ENCODE results near the gene TBC1D4. TPM values are rescaled to one million over a fixed set of nuclear protein-coding genes. Genes with fewer than 3 reads are reported as not detected.
A peak's percentile ranks its signal among the peaks of the same experiment; 100 is the strongest.

The TBC1D4 gene
- total RNA-seq, 2 experiments from 2014 or later: 37.4 to 42.0 TPM

GRCh38 chr13:75303263-75303662 lies 178.7 kb downstream of the TBC1D4 start:
- POLR2A ChIA-PET: interaction anchor here (0.6 to 1.0 kb wide), 3 partner anchors 10 to 1688 kb away, joined by 3 to 4 read pairs (median 4); partner anchors contain the start of gene CLN5
- Mint-ChIP-seq H3K4me3 (no peak overlapping the region), H3K36me3 (ENCODE audit: low read depth) (peaks cover 88% of the 10 kb centered on the region)

GRCh38 chr13:75302071-75302698 lies 179.8 kb downstream of the TBC1D4 start:
- intact Hi-C loops (cut with DNase I, micrococcal nuclease): no loop called here
- Histone ChIP-seq H3K27ac (ENCODE audit: low read depth in 1 of 2, low read length in 2 of 2) (no peak overlapping the region), H3K9me3 (ENCODE audit: control insufficient read depth in 1 of 2, insufficient read depth in 1 of 2, low read length in 2 of 2) (no peaks in the 10 kb centered on the region), H3K4me3 (ENCODE audit: low read length) (no peak overlapping the region), H3K27me3 (ENCODE audit: control insufficient read depth in 1 of 2, insufficient read depth in 2 of 2, low read length in 2 of 2) (no peaks in the 10 kb centered on the region), H3K4me1 (ENCODE audit: insufficient read depth, low read length) (peaks cover 2% of the 10 kb centered on the region), H3K36me3 (ENCODE audit: insufficient read depth, low read length) (peaks cover 63% of the 10 kb centered on the region)
- Mint-ChIP-seq H3K36me3 (ENCODE audit: low read depth) (peaks cover 87% of the 10 kb centered on the region), H3K4me1 (ENCODE audit: low read depth) (peaks cover 40% of the 10 kb centered on the region), H3K4me3 (no peak overlapping the region), H3K27ac (no peak overlapping the region), H3K27me3 (no peaks in the 10 kb centered on the region), H3K9me3 (no peaks in the 10 kb centered on the region)
- CTCF ChIA-PET: no interaction called here
- DNase-seq (no peak), ATAC-seq (ENCODE audit: poor library complexity) (no peak)
- no peak for TF ChIP-seq CTCF (IDR thresholded peaks at IDR 0.05)
- POLR2A ChIA-PET: interaction anchor here (1.2 kb wide), 1 partner anchor 25 kb away, joined by 4 read pairs; no protein-coding TSS in a partner anchor

More at GRCh38 chr13:75303263-75303662, 178.7 kb downstream of the TBC1D4 start:
- CTCF ChIA-PET: no interaction called here
- Mint-ChIP-seq H3K9me3 (no peaks in the 10 kb centered on the region), H3K4me1 (ENCODE audit: low read depth) (peaks cover 35% of the 10 kb centered on the region), H3K27me3 (no peaks in the 10 kb centered on the region), H3K27ac (no peak overlapping the region)
- H3K4me3 ChIP-seq (ENCODE audit: low read length): no peak overlapping the region
- no peak overlapping the region for H3K27ac ChIP-seq (ENCODE audit: low read depth in 1 of 2, low read length in 2 of 2)
- DNase-seq (no peak), ATAC-seq (ENCODE audit: poor library complexity) (no peak)
- intact Hi-C loops (cut with DNase I, micrococcal nuclease): no loop called here
- no peaks in the 10 kb centered on the region for H3K27me3 ChIP-seq (ENCODE audit: control insufficient read depth in 1 of 2, insufficient read depth in 2 of 2, low read length in 2 of 2)
- no peaks in the 10 kb centered on the region for H3K4me1 ChIP-seq (ENCODE audit: insufficient read depth, low read length)
- TF ChIP-seq CTCF (IDR thresholded peaks at IDR 0.05): no peak
- H3K9me3 ChIP-seq (ENCODE audit: control insufficient read depth in 1 of 2, insufficient read depth in 1 of 2, low read length in 2 of 2): no peaks in the 10 kb centered on the region
- peaks cover 69% of the 10 kb centered on the region for H3K36me3 ChIP-seq (ENCODE audit: insufficient read depth, low read length)

GRCh38 chr13:75299913-75300862 lies 181.8 kb downstream of the TBC1D4 start:
- H3K36me3 Mint-ChIP-seq (ENCODE audit: low read depth): peaks cover 86% of the 10 kb centered on the region
- no peaks in the 10 kb centered on the region for H3K9me3 ChIP-seq (ENCODE audit: control insufficient read depth in 1 of 2, insufficient read depth in 1 of 2, low read length in 2 of 2)
- TF ChIP-seq CTCF (IDR thresholded peaks at IDR 0.05): no peak
- ATAC-seq (ENCODE audit: poor library complexity) (peak; percentile 72), DNase-seq (peak in 2 of 14 experiments; percentile 41 to 61)
- H3K4me1 Mint-ChIP-seq (ENCODE audit: low read depth): peaks cover 58% of the 10 kb centered on the region
- no peaks in the 10 kb centered on the region for H3K9me3 Mint-ChIP-seq
- CTCF ChIA-PET: no interaction called here
- no peaks in the 10 kb centered on the region for H3K27me3 Mint-ChIP-seq
- no peak overlapping the region for H3K4me3 Mint-ChIP-seq
- peaks cover 47% of the 10 kb centered on the region for H3K36me3 ChIP-seq (ENCODE audit: insufficient read depth, low read length)
- H3K4me1 ChIP-seq (ENCODE audit: insufficient read depth, low read length): peaks cover 6% of the 10 kb centered on the region
- intact Hi-C loops (cut with DNase I, micrococcal nuclease): no loop called here
- H3K27ac ChIP-seq (ENCODE audit: low read depth in 1 of 2, low read length in 2 of 2): no peak overlapping the region
- H3K27me3 ChIP-seq (ENCODE audit: control insufficient read depth in 1 of 2, insufficient read depth in 2 of 2, low read length in 2 of 2): no peaks in the 10 kb centered on the region
- H3K4me3 ChIP-seq (ENCODE audit: low read length): no peak overlapping the region
- POLR2A ChIA-PET: interaction anchor here (1.9 kb wide), 1 partner anchor 26 kb away, joined by 7 read pairs; no protein-coding TSS in a partner anchor
- peak overlapping the region; percentile 6 for H3K27ac Mint-ChIP-seq

Measured in CD4-positive, alpha-beta T cell (primary cell).